Prostate gland (tissue), 2 donors: ENCODE results near the gene RUNDC3A. TPM values are rescaled to one million over a fixed set of nuclear protein-coding genes. Genes with fewer than 3 reads are reported as not detected.

Experiments
- DNase-seq: peaks from one replicate; pipeline ENCODE4 v3.0.0-alpha.2; 2019; ENCODE audit warnings: low spot score
- H3K27ac ChIP-seq, 2 donors: fragments of 200-600 bp; sonication (generic); 2 replicates each; pipeline ENCODE4 v1.5.1; 2017 to 2019
- H3K27me3 ChIP-seq: fragments of 200-600 bp; sonication (generic); replicated peaks from 2 replicates; pipeline ENCODE4 v1.5.1; 2019; ENCODE audit not compliant: insufficient read depth
- H3K36me3 ChIP-seq, 2 donors: fragments of 200-600 bp; sonication (generic); 1 replicate in 1 of 2; 2 replicates in 1 of 2; pipeline versions ENCODE4 v1.5.1 to v1.8.1; 2017 to 2019
- H3K4me1 ChIP-seq: fragments of 200-600 bp; sonication (generic); replicated peaks from 2 replicates; pipeline ENCODE4 v1.5.1; 2019
- H3K4me3 ChIP-seq, 2 donors: fragments of 200-600 bp; sonication (generic); 2 replicates each; pipeline ENCODE4 v1.5.1; 2017 to 2019
- H3K9me3 ChIP-seq: fragments of 200-600 bp; sonication (generic); 2 replicates; pipeline ENCODE4 v1.5.1; 2017
- POLR2A ChIP-seq: fragments of 450-650 bp; IDR thresholded peaks from one replicate; pipeline ENCODE4 v1.6.1; 2016; ENCODE audit warnings: antibody characterized with exemption, mild to moderate bottlenecking
- POLR2AphosphoS5 ChIP-seq: sonication (generic); formaldehyde crosslinking; IDR thresholded peaks from one replicate; pipeline ENCODE4 v1.6.1; 2017; ENCODE audit warnings: antibody characterized with exemption
- WGBS: methylation state at CpG from one replicate; pipeline ENCODE4 v1.1.5; 2018; 5-methylcytosine and 5-hydroxymethylcytosine counted together
- intact Hi-C: fragments of 100-400 bp; cut with DNase I; formaldehyde crosslinking; loops from one replicate; pipeline ENCODE4 v1.14.2; 2022
- total RNA-seq, 2 donors: library from RNA; depleted of rRNA; stranded (reverse); fragments of >200 nt; gene quantifications; one replicate each; pipeline ENCODE4 v1.1.0, GENCODE V29; 2016
- TF ChIP-seq, protein P1 (sequence below), 4 experiments: fragments of 200-600 bp in 2 of 4; fragments of 450-650 bp in 2 of 4; sonication (generic) in 2 of 4; IDR thresholded peaks; 1 replicate in 3 of 4; 2 replicates in 1 of 4; pipeline ENCODE4 v1.5.1; 2016 to 2019; ENCODE audit warnings: antibody characterized with exemption in 4 of 4, mild to moderate bottlenecking in 2 of 4, moderate library complexity in 2 of 4

RUNDC3A gene
- total RNA-seq, 2 donors from 2014 or later = 0.68 to 2.9 TPM

DNA sequence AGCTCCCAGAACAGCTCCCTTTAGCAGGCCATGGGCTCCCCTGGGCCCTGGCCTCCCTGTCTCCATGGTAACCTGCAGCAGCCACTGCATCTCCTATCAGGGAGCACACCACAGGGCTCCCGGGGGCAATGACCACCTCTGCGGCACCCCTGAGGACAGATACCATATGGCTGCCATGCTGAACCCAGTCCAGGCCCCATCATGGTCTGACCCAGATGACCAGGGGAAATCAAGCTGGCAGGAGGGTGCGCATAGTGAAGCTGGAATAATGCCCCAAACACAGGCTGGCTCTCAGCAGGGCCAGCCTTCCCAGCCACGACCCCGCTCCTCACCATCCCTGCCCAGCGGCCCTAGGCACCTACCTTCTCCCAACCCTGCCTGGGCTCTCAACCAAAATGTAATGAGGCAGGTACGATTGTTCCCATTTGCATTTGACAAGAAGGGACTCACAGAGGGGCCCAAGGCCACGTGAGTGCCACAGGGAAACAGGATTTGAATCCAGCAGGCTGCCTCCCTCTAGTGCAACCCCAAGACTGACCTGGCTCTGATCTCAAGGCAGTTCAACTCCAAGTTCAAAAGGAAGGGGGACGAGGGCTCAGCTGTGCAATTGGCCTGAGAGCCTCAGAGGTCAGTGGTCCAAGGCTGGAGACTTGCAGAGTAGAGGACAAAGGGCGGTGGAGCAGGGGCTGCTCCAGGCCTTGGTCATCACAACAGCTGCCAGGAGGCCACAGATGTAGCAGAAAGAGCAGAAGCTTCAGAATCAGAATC is 2.4 kb downstream of the RUNDC3A start:
- TF ChIP-seq POLR2A (no peak), POLR2AphosphoS5 (no peak)
- TF ChIP-seq, protein P1, sequence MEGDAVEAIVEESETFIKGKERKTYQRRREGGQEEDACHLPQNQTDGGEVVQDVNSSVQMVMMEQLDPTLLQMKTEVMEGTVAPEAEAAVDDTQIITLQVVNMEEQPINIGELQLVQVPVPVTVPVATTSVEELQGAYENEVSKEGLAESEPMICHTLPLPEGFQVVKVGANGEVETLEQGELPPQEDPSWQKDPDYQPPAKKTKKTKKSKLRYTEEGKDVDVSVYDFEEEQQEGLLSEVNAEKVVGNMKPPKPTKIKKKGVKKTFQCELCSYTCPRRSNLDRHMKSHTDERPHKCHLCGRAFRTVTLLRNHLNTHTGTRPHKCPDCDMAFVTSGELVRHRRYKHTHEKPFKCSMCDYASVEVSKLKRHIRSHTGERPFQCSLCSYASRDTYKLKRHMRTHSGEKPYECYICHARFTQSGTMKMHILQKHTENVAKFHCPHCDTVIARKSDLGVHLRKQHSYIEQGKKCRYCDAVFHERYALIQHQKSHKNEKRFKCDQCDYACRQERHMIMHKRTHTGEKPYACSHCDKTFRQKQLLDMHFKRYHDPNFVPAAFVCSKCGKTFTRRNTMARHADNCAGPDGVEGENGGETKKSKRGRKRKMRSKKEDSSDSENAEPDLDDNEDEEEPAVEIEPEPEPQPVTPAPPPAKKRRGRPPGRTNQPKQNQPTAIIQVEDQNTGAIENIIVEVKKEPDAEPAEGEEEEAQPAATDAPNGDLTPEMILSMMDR (IDR thresholded peaks at IDR 0.05) = no peak
- Histone ChIP-seq H3K9me3 (no peaks in the 10 kb centered on the region), H3K4me3 (no peak overlapping the region), H3K27me3 (no peaks in the 10 kb centered on the region), H3K36me3 (no peaks in the 10 kb centered on the region), H3K4me1 (peaks cover 4% of the 10 kb centered on the region), H3K27ac (no peak overlapping the region)
- 80% methylated on average over 10 of the region's 10 CpGs for whole genome bisulfite sequencing
- no peak for DNase-seq
- intact Hi-C loops = no loop called here

DNA sequence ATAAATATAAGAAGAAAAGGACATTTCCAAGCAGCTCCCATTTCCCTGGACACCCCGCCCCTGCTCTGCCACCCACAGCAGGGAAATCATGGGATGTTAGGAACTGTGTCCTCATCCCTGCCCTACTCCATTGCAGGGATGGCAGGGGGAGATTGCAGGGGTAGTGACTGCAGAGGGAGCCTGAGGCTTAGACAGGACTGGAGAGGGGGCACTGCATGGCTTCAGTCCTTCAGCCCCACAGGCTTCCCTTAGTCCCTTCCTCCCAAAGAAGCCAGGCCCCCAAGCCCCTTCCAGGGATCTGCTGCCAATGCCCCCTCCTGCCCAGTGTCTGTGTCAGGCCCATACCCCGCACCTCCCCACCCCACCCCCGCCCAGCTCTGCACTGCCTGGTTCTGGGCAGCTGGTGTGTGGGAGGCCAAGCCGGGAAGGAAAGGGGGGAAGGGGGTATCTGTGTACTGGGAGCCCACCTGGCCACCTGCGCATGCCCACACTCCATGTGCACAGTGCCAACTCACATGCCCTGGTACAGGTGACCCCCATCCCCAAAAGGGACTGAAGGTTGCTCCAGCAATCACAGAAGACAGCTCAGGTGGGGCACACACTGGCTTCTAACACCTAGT is 3.3 kb downstream of the RUNDC3A start:
- H3K36me3 ChIP-seq = no peaks in the 10 kb centered on the region
- DNase-seq = no peak
- no peak overlapping the region for H3K27ac ChIP-seq
- no peaks in the 10 kb centered on the region for H3K27me3 ChIP-seq
- peaks cover 4% of the 10 kb centered on the region for H3K4me1 ChIP-seq
- H3K9me3 ChIP-seq = no peaks in the 10 kb centered on the region
- intact Hi-C loops = no loop called here
- TF ChIP-seq POLR2A = no peak
- no peak for TF ChIP-seq POLR2AphosphoS5
- TF ChIP-seq, protein P1 (IDR thresholded peaks at IDR 0.05) = no peak
- 55% methylated on average over 2 of the region's 5 CpGs for WGBS
- H3K4me3 ChIP-seq = no peak overlapping the region

DNA sequence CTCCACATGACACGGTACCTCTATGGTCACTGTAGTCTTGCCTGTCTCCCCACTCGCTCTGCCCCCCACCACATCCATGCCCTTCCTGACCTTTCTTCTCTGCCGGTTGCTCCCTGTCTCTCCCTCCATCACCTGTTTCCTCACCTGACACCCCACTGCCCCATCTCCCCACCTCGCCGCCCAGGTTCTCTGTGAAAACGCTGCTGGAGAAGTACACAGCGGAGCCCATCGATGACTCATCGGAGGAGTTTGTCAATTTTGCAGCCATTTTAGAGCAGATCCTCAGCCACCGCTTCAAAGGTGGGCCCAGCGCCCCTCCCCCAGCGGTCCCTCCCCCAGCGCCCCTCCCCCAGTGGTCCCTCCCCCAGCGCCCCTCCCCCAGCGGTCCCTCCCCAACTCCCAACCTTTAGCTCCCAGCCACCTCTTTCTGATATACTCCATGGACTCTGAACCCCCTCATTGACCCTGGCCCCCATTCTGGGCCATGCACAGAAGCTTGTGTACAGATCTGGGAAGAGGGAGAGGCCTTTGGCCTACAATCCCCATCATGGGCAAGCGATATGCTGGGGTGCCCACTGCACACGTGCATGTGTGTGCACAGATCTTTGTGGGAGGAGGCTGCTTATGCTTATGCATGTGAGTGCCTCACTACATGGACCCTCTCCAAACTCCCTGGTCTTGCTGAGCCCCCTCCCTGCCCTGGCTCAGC is 4.1 kb downstream of the RUNDC3A start:
- intact Hi-C loops = no loop called here
- H3K4me3 ChIP-seq = no peak overlapping the region
- no peak overlapping the region for H3K27ac ChIP-seq
- no peak for DNase-seq
- WGBS = 64% methylated on average over 17 of the region's 17 CpGs
- peaks cover 4% of the 10 kb centered on the region for H3K4me1 ChIP-seq
- no peaks in the 10 kb centered on the region for H3K9me3 ChIP-seq
- TF ChIP-seq, protein P1 (IDR thresholded peaks at IDR 0.05) = no peak
- TF ChIP-seq POLR2A (no peak), POLR2AphosphoS5 (no peak)
- no peaks in the 10 kb centered on the region for H3K36me3 ChIP-seq
- H3K27me3 ChIP-seq = no peaks in the 10 kb centered on the region

DNA sequence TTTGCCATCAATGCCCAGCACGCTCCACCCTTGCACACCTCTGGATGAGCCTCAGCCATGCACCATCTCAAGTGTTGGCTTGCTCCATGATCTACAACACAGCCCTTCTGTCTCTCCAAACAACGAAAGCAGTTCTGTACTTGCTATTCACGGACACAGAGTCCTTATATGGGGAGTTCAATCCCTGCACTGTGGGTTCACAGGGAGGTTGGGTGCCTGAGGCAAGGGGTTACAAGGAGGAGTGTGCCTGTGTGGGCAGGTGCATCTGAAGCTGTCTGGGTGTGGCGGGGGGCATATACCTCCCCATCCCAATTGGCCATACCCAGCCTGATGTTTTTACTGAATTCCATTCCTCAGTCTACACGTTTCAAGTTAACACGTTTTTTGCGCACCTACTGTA is 5.6 kb downstream of the RUNDC3A start:
- 80% methylated on average over 7 of the region's 7 CpGs for WGBS
- intact Hi-C loops = no loop called here
- H3K27me3 ChIP-seq = no peaks in the 10 kb centered on the region
- TF ChIP-seq, protein P1 (IDR thresholded peaks at IDR 0.05) = no peak
- TF ChIP-seq POLR2A = no peak
- no peak for TF ChIP-seq POLR2AphosphoS5
- no peak overlapping the region for H3K27ac ChIP-seq
- no peaks in the 10 kb centered on the region for H3K4me1 ChIP-seq
- no peak overlapping the region for H3K4me3 ChIP-seq
- no peak for DNase-seq
- H3K9me3 ChIP-seq = no peaks in the 10 kb centered on the region
- H3K36me3 ChIP-seq = no peaks in the 10 kb centered on the region
